WTC11 (cell line): Measurements from ENCODE around the gene KSR2. TPM values are rescaled to one million over a fixed set of nuclear protein-coding genes. Genes with fewer than 3 reads are reported as not detected.

ENCODE experiments used
- ATAC-seq: fragments of 200-7000 bp; cut with Tn5 transposase; 2 replicates; pipeline ENCODE4 v1.10.0; 2021; ENCODE audit warnings: mild to moderate bottlenecking, moderate library complexity
- CTCF ChIA-PET: fragments of 300-600 bp; sonication (Branson Sonifier 250); formaldehyde crosslinking; loops from one replicate; lab custom pipeline; 2021; ENCODE audit warnings: antibody characterized with exemption; lab: Charles Lee
- POLR2A ChIA-PET: fragments of 350-600 bp; sonication (Branson Sonifier 250); formaldehyde crosslinking; loops from one replicate; lab custom pipeline; 2021; ENCODE audit warnings: antibody characterized with exemption; lab: Charles Lee
- DNase-seq: peaks from one replicate; pipeline ENCODE4 v3.0.0; 2021; ENCODE audit warnings: low spot score
- H3K27ac Mint-ChIP-seq: 2 replicates; pipeline ENCODE4 v1.8.0; 2021; ENCODE audit warnings: mixed read lengths
- H3K27me3 Mint-ChIP-seq: 2 replicates; pipeline ENCODE4 v1.8.0; 2021; ENCODE audit warnings: low read depth, mild to moderate bottlenecking, moderate library complexity, mixed read lengths
- H3K36me3 Mint-ChIP-seq: 2 replicates; pipeline ENCODE4 v1.8.0; 2021; ENCODE audit warnings: mixed read lengths
- H3K4me1 Mint-ChIP-seq: 2 replicates; pipeline ENCODE4 v1.8.0; 2022; ENCODE audit warnings: mixed read lengths
- H3K4me3 Mint-ChIP-seq: 2 replicates; pipeline ENCODE4 v1.8.0; 2021; ENCODE audit warnings: mild to moderate bottlenecking, moderate library complexity, mixed read lengths
- H3K9me3 Mint-ChIP-seq: 2 replicates; pipeline ENCODE4 v1.8.0; 2021; ENCODE audit warnings: mixed read lengths
- ATF3 ChIP-seq: sonication (generic); formaldehyde crosslinking; conservative IDR thresholded peaks from 2 replicates; pipeline ENCODE4 v1.8.1; 2022; ENCODE audit warnings: mild to moderate bottlenecking, missing genetic modification reagents
- ATF6 ChIP-seq: sonication (generic); formaldehyde crosslinking; IDR thresholded peaks from 2 replicates; pipeline ENCODE4 v1.8.1; 2023; ENCODE audit warnings: mild to moderate bottlenecking, missing genetic modification reagents
- E2F4 ChIP-seq: sonication (generic); formaldehyde crosslinking; IDR thresholded peaks from 2 replicates; pipeline ENCODE4 v1.8.1; 2022; ENCODE audit warnings: low read depth, mild to moderate bottlenecking, moderate library complexity, missing genetic modification reagents, borderline replicate concordance
- ELF4 ChIP-seq: sonication (generic); formaldehyde crosslinking; IDR thresholded peaks from 2 replicates; pipeline ENCODE4 v1.8.1; 2022; ENCODE audit warnings: low read depth, mild to moderate bottlenecking, moderate library complexity, missing genetic modification reagents
- EMX1 ChIP-seq: fragments of 250-450 bp; sonication (Bioruptor Pico); IDR thresholded peaks from 2 replicates; pipeline ENCODE4 v1.8.0; 2021; ENCODE audit warnings: mild to moderate bottlenecking
- FOXJ3 ChIP-seq: sonication (generic); formaldehyde crosslinking; IDR thresholded peaks from 2 replicates; pipeline ENCODE4 v1.9.0; 2021; ENCODE audit warnings: missing genetic modification reagents, mild to moderate bottlenecking, borderline replicate concordance
- GRHL2 ChIP-seq: fragments of 250-450 bp; sonication (Bioruptor Pico); IDR thresholded peaks from 2 replicates; pipeline ENCODE4 v1.8.0; 2022; ENCODE audit warnings: mild to moderate bottlenecking, moderate library complexity; ENCODE audit not compliant: insufficient replicate concordance, severe bottlenecking
- GTF2I ChIP-seq: fragments of 250-450 bp; sonication (Bioruptor Pico); conservative IDR thresholded peaks from 2 replicates; pipeline ENCODE4 v1.4.0; 2021; ENCODE audit warnings: mild to moderate bottlenecking
- HMGXB4 ChIP-seq: sonication (generic); formaldehyde crosslinking; IDR thresholded peaks from 2 replicates; pipeline ENCODE4 v1.8.1; 2023; ENCODE audit warnings: mild to moderate bottlenecking, moderate library complexity, missing genetic modification reagents
- JAZF1 ChIP-seq: fragments of 250-450 bp; sonication (Bioruptor Pico); IDR thresholded peaks from 2 replicates; pipeline ENCODE4 v1.9.0; 2021; ENCODE audit warnings: moderate library complexity, mild to moderate bottlenecking, inconsistent platforms
- KAT7 ChIP-seq: sonication (generic); formaldehyde crosslinking; IDR thresholded peaks from 2 replicates; pipeline ENCODE4 v1.8.1; 2023; ENCODE audit warnings: missing genetic modification reagents, mild to moderate bottlenecking, borderline replicate concordance
- MLX ChIP-seq: sonication (generic); formaldehyde crosslinking; IDR thresholded peaks from 2 replicates; pipeline ENCODE4 v1.8.1; 2023; ENCODE audit warnings: mild to moderate bottlenecking, missing genetic modification reagents, moderate library complexity
- MYBL2 ChIP-seq: sonication (generic); formaldehyde crosslinking; IDR thresholded peaks from 2 replicates; pipeline ENCODE4 v1.8.1; 2023; ENCODE audit warnings: mild to moderate bottlenecking, moderate library complexity, missing genetic modification reagents
- NR1H2 ChIP-seq: sonication (generic); formaldehyde crosslinking; IDR thresholded peaks from 2 replicates; pipeline ENCODE4 v1.9.0; 2021; ENCODE audit warnings: mild to moderate bottlenecking, moderate library complexity, missing genetic modification reagents
- NR2C2 ChIP-seq: sonication (generic); formaldehyde crosslinking; IDR thresholded peaks from 2 replicates; pipeline ENCODE4 v1.8.0; 2022; ENCODE audit warnings: mild to moderate bottlenecking, missing genetic modification reagents
- OVOL2 ChIP-seq: fragments of 250-450 bp; sonication (Bioruptor Pico); IDR thresholded peaks from 2 replicates; pipeline ENCODE4 v1.9.0; 2021; ENCODE audit warnings: mild to moderate bottlenecking, borderline replicate concordance
- RELA ChIP-seq: sonication (generic); formaldehyde crosslinking; IDR thresholded peaks from 2 replicates; pipeline ENCODE4 v1.8.1; 2022; ENCODE audit warnings: missing genetic modification reagents, mild to moderate bottlenecking, borderline replicate concordance
- RORB ChIP-seq: fragments of 250-450 bp; sonication (Bioruptor Pico); IDR thresholded peaks from 2 replicates; pipeline ENCODE4 v1.9.0; 2021; ENCODE audit warnings: mild to moderate bottlenecking
- SP1 ChIP-seq: sonication (generic); formaldehyde crosslinking; conservative IDR thresholded peaks from 2 replicates; pipeline ENCODE4 v1.8.1; 2022; ENCODE audit warnings: missing genetic modification reagents
- TEAD1 ChIP-seq: sonication (generic); formaldehyde crosslinking; IDR thresholded peaks from 2 replicates; pipeline ENCODE4 v1.8.0; 2022; ENCODE audit warnings: mild to moderate bottlenecking, missing genetic modification reagents
- TEAD4 ChIP-seq: sonication (generic); formaldehyde crosslinking; IDR thresholded peaks from 2 replicates; pipeline ENCODE4 v1.8.0; 2022; ENCODE audit warnings: mild to moderate bottlenecking, missing genetic modification reagents
- USF1 ChIP-seq: sonication (generic); formaldehyde crosslinking; IDR thresholded peaks from 2 replicates; pipeline ENCODE4 v1.8.0; 2022; ENCODE audit warnings: mild to moderate bottlenecking, missing genetic modification reagents
- ZNF263 ChIP-seq: sonication (generic); formaldehyde crosslinking; IDR thresholded peaks from 2 replicates; pipeline ENCODE4 v1.8.1; 2022; ENCODE audit warnings: low read depth, mild to moderate bottlenecking, moderate library complexity, missing genetic modification reagents
- ZNF532 ChIP-seq: fragments of 250-450 bp; sonication (Bioruptor Pico); IDR thresholded peaks from 2 replicates; pipeline ENCODE4 v1.9.0; 2021; ENCODE audit warnings: mild to moderate bottlenecking, borderline replicate concordance
- total RNA-seq: library from RNA; stranded (reverse); gene quantifications from 3 replicates; pipeline ENCODE4 v1.2.3, GENCODE V29; 2021

Gene KSR2
- total RNA-seq, 1 experiment from 2014 or later, result 2.4 TPM

- peaks cover 8% of the 10 kb centered on the region for H3K9me3 Mint-ChIP-seq
- H3K36me3 Mint-ChIP-seq, result no peaks in the 10 kb centered on the region
- POLR2A ChIA-PET, result no interaction called here
- DNase-seq, result no peak
- H3K27ac Mint-ChIP-seq, result no peak overlapping the region
- TF ChIP-seq OVOL2, result no peak
- no peak for TF ChIP-seq MLX
- no peak for TF ChIP-seq ATF3 (CRISPR knock-in tag)
- TF ChIP-seq E2F4 (CRISPR knock-in tag), result no peak
- no peak for TF ChIP-seq ZNF263 (CRISPR knock-in tag)
- TF ChIP-seq GTF2I (CRISPR knock-in tag), result no peak
- TF ChIP-seq MYBL2 (CRISPR knock-in tag), result no peak
- TF ChIP-seq USF1 (CRISPR knock-in tag), result no peak
- no peak for TF ChIP-seq SP1
- TF ChIP-seq EMX1 (CRISPR knock-in tag), result no peak
- no peak for TF ChIP-seq TEAD4 (CRISPR knock-in tag)
- TF ChIP-seq RORB (CRISPR knock-in tag), result no peak
- no peak for TF ChIP-seq NR1H2 (CRISPR knock-in tag)
- TF ChIP-seq NR2C2 (CRISPR knock-in tag), result no peak
- TF ChIP-seq JAZF1 (CRISPR knock-in tag), result no peak
- TF ChIP-seq HMGXB4 (CRISPR knock-in tag), result no peak
- TF ChIP-seq KAT7 (CRISPR knock-in tag), result no peak
- no peaks in the 10 kb centered on the region; the same call in 1 of the 2 replicates for H3K27me3 Mint-ChIP-seq
- CTCF ChIA-PET, result interaction anchor here (1.0 to 1.4 kb wide), 2 partner anchors 9 to 27 kb away, joined by 6 to 9 read pairs; no protein-coding TSS in a partner anchor
- ATAC-seq, result no peak
- no peaks in the 10 kb centered on the region for H3K4me1 Mint-ChIP-seq
- H3K4me3 Mint-ChIP-seq, result no peak overlapping the region
Measured at GRCh38 chr12:117884161-117884560, 84.6 kb downstream of the KSR2 start.

GRCh38 chr12:117882603-117883184 lies 86.1 kb downstream of the KSR2 start:
- Mint-ChIP-seq H3K27me3 (no peaks in the 10 kb centered on the region; the same call in 1 of the 2 replicates), H3K27ac (no peak overlapping the region), H3K4me3 (no peak overlapping the region), H3K9me3 (peaks cover 8% of the 10 kb centered on the region), H3K4me1 (peaks cover 10% of the 10 kb centered on the region; the same call in 1 of the 2 replicates), H3K36me3 (no peaks in the 10 kb centered on the region)
- CTCF ChIA-PET, result no interaction called here
- POLR2A ChIA-PET, result no interaction called here
- ATAC-seq (no peak), DNase-seq (no peak)
- TF ChIP-seq TEAD1 (CRISPR knock-in tag) (no peak), RELA (no peak), ATF6 (no peak), ZNF532 (CRISPR knock-in tag) (no peak), ELF4 (no peak), GRHL2 (CRISPR knock-in tag) (no peak), FOXJ3 (CRISPR knock-in tag) (no peak), JAZF1 (CRISPR knock-in tag) (no peak)
